ENCODE results near the gene CLIP2. TPM values are rescaled to one million over a fixed set of nuclear protein-coding genes. Genes with fewer than 3 reads are reported as not detected.

Gene CLIP2
- total RNA-seq, 4 donors from 2014 or later: 35.4 to 212 (median 76.6) TPM

GRCh38 chr7:74290981-74291441 lies 1.8 kb downstream of the CLIP2 start:
- H3K36me3 ChIP-seq: no peaks in the 10 kb centered on the region
- no peaks in the 10 kb centered on the region for H3K27me3 ChIP-seq
- H3K4me3 ChIP-seq: peak overlapping the region in 3 of 4 donors; percentile 94 to 96 (median 95)
- no peaks in the 10 kb centered on the region for H3K9me3 ChIP-seq
- TF ChIP-seq CTCF (IDR thresholded peaks at IDR 0.05): no peak
- TF ChIP-seq POLR2A (IDR thresholded peaks at IDR 0.05): peak in 1 of 2 donors; percentile 53
- DNase-seq: peak in 2 of 3 donors; percentile 72 to 76
- peaks cover 7 to 78% (median 21%) of the 10 kb centered on the region in 4 donors for H3K4me1 ChIP-seq
- H3K27ac ChIP-seq: peak overlapping the region; percentile 80 to 93 (median 84)

- Histone ChIP-seq H3K4me3 (peak overlapping the region in 1 of 4 donors; percentile 94), H3K27me3 (no peaks in the 10 kb centered on the region), H3K4me1 (peaks cover 7 to 73% (median 21%) of the 10 kb centered on the region in 4 donors), H3K36me3 (no peaks in the 10 kb centered on the region), H3K9me3 (no peaks in the 10 kb centered on the region), H3K27ac (peak overlapping the region in 3 of 4 donors; percentile 81 to 93 (median 87))
- DNase-seq: no peak
- TF ChIP-seq POLR2A (IDR thresholded peaks at IDR 0.05): no peak
- no peak for TF ChIP-seq CTCF (IDR thresholded peaks at IDR 0.05)
Observed at GRCh38 chr7:74291535-74291934, 2.3 kb downstream of the CLIP2 start.

GRCh38 chr7:74292757-74293576 lies 3.8 kb downstream of the CLIP2 start:
- TF ChIP-seq CTCF (IDR thresholded peaks at IDR 0.05) (peak in 1 of 6 experiments; percentile 12), POLR2A (IDR thresholded peaks at IDR 0.05) (peak; percentile 10 to 76)
- peak in 2 of 3 donors; percentile 86 to 90 for DNase-seq
- no peaks in the 10 kb centered on the region for H3K27me3 ChIP-seq
- H3K36me3 ChIP-seq: no peaks in the 10 kb centered on the region
- H3K9me3 ChIP-seq: no peaks in the 10 kb centered on the region
- H3K27ac ChIP-seq: peak overlapping the region in 3 of 4 donors; percentile 81 to 93 (median 87)
- peaks cover 7 to 59% (median 21%) of the 10 kb centered on the region in 4 donors for H3K4me1 ChIP-seq
- peak overlapping the region in 2 of 4 donors; percentile 35 to 46 for H3K4me3 ChIP-seq

- Histone ChIP-seq H3K27ac (peak overlapping the region in 3 of 4 donors; percentile 76 to 93 (median 87)), H3K27me3 (no peaks in the 10 kb centered on the region), H3K4me3 (peak overlapping the region in 2 of 4 donors; percentile 35 to 46), H3K36me3 (no peaks in the 10 kb centered on the region), H3K4me1 (peaks cover 7 to 53% (median 17%) of the 10 kb centered on the region in 4 donors), H3K9me3 (no peaks in the 10 kb centered on the region)
- DNase-seq: no peak
- TF ChIP-seq CTCF (IDR thresholded peaks at IDR 0.05) (no peak), POLR2A (IDR thresholded peaks at IDR 0.05) (no peak)
Observed at GRCh38 chr7:74293577-74293908, 4.3 kb downstream of the CLIP2 start.

GRCh38 chr7:74294191-74294998 lies 5.2 kb downstream of the CLIP2 start:
- Histone ChIP-seq H3K36me3 (no peaks in the 10 kb centered on the region), H3K27me3 (no peaks in the 10 kb centered on the region), H3K27ac (peak overlapping the region in 2 of 4 donors; percentile 40 to 93), H3K9me3 (no peaks in the 10 kb centered on the region), H3K4me1 (peaks cover 7 to 48% (median 13%) of the 10 kb centered on the region in 4 donors), H3K4me3 (no peak overlapping the region)
- TF ChIP-seq POLR2A (IDR thresholded peaks at IDR 0.05): no peak
- no peak for TF ChIP-seq CTCF (IDR thresholded peaks at IDR 0.05)
- DNase-seq: no peak

Data from Peyer's patch (tissue), 4 donors.